H9 (cell line): Measurements from ENCODE around the gene CCL17. TPM values are rescaled to one million over a fixed set of nuclear protein-coding genes. Genes with fewer than 3 reads are reported as not detected.
"Not testable (repeated sequence)": the region's sequence is repeated elsewhere in the genome, so short reads cannot be mapped to it uniquely, and the experiment has no call there.

Source experiments
- DNase-seq: peaks from one replicate; pipeline ENCODE4 v3.0.0-alpha.2; 2017
- H2AFZ ChIP-seq: one replicate; pipeline ENCODE4 v1.6.1; 2013; ENCODE audit warnings: mild to moderate bottlenecking, low read length, control low read depth, moderate library complexity
- H2AK5ac ChIP-seq: 2 replicates; pipeline ENCODE4 v1.6.1; 2013; ENCODE audit warnings: low read length, control low read depth, mixed read lengths; ENCODE audit not compliant: insufficient read length
- H2BK120ac ChIP-seq: one replicate; pipeline ENCODE4 v1.6.1; 2013; ENCODE audit warnings: low read depth, mild to moderate bottlenecking, low read length, control low read depth, inconsistent platforms; ENCODE audit not compliant: poor library complexity, severe bottlenecking
- H2BK12ac ChIP-seq: 2 replicates; pipeline ENCODE4 v1.6.1; 2013; ENCODE audit warnings: low read length, control low read depth, mixed read lengths, low read depth; ENCODE audit not compliant: insufficient read length
- H2BK15ac ChIP-seq: 2 replicates; pipeline ENCODE4 v1.6.1; 2013; ENCODE audit warnings: low read depth, low read length, control low read depth
- H2BK20ac ChIP-seq: one replicate; pipeline ENCODE4 v1.6.1; 2013; ENCODE audit warnings: low read depth, mild to moderate bottlenecking, low read length, control low read depth, inconsistent platforms; ENCODE audit not compliant: poor library complexity, severe bottlenecking
- H2BK5ac ChIP-seq: 2 replicates; pipeline ENCODE4 v1.6.1; 2013; ENCODE audit warnings: low read length, control low read depth, mixed read lengths; ENCODE audit not compliant: insufficient read length
- H3K14ac ChIP-seq: 2 replicates; pipeline ENCODE4 v1.6.1; 2013; ENCODE audit warnings: low read length, control low read depth; ENCODE audit not compliant: insufficient read depth
- H3K18ac ChIP-seq: 2 replicates; pipeline ENCODE4 v1.6.1; 2013; ENCODE audit warnings: low read depth, mild to moderate bottlenecking, mixed read lengths, low read length, control low read depth; ENCODE audit not compliant: insufficient read length
- H3K23ac ChIP-seq: 2 replicates; pipeline ENCODE4 v1.6.1; 2013; ENCODE audit warnings: low read length, control low read depth, mixed read lengths, low read depth; ENCODE audit not compliant: insufficient read length
- H3K23me2 ChIP-seq: 2 replicates; pipeline ENCODE4 v1.6.1; 2013; ENCODE audit warnings: low read depth, mild to moderate bottlenecking, mixed read lengths, low read length, control low read depth; ENCODE audit not compliant: insufficient read length, poor library complexity, severe bottlenecking
- H3K27ac ChIP-seq: 2 replicates; pipeline ENCODE4 v1.5.1; 2013; ENCODE audit warnings: low read length, control low read depth, mixed read lengths, low read depth; ENCODE audit not compliant: insufficient read length
- H3K27me3 ChIP-seq: 2 replicates; pipeline ENCODE4 v1.6.1; 2013; ENCODE audit warnings: low read length, control low read depth, inconsistent platforms; ENCODE audit not compliant: insufficient read depth
- H3K4ac ChIP-seq: 2 replicates; pipeline ENCODE4 v1.6.1; 2013; ENCODE audit warnings: low read depth, mild to moderate bottlenecking, control low read depth, inconsistent platforms, low read length, moderate library complexity
- H3K4me1 ChIP-seq: 2 replicates; pipeline ENCODE4 v1.6.1; 2013; ENCODE audit warnings: low read length, control low read depth, inconsistent platforms; ENCODE audit not compliant: insufficient read depth
- H3K4me2 ChIP-seq: 2 replicates; pipeline ENCODE4 v1.6.1; 2013; ENCODE audit warnings: low read length, control low read depth, mixed read lengths; ENCODE audit not compliant: insufficient read length, insufficient read depth
- H3K56ac ChIP-seq: 2 replicates; pipeline ENCODE4 v1.6.1; 2013; ENCODE audit warnings: low read depth, mild to moderate bottlenecking, mixed read lengths, low read length, control low read depth; ENCODE audit not compliant: insufficient read length
- H3K79me1 ChIP-seq: 2 replicates; pipeline ENCODE4 v1.6.1; 2013; ENCODE audit warnings: low read depth, mild to moderate bottlenecking, moderate library complexity, low read length, control low read depth, inconsistent platforms; ENCODE audit not compliant: insufficient read depth, poor library complexity, severe bottlenecking
- H3K79me2 ChIP-seq: 2 replicates; pipeline ENCODE4 v1.6.1; 2013; ENCODE audit warnings: low read length, control low read depth, inconsistent platforms; ENCODE audit not compliant: insufficient read depth
- H3K9ac ChIP-seq: 2 replicates; pipeline ENCODE4 v1.6.1; 2013; ENCODE audit warnings: low read length, control low read depth, mixed read lengths; ENCODE audit not compliant: insufficient read length; ENCODE audit errors: extremely low read depth
- H3K9me3 ChIP-seq: one replicate; pipeline ENCODE4 v1.6.1; 2013; ENCODE audit warnings: low read depth, low read length, inconsistent platforms; ENCODE audit not compliant: control insufficient read depth
- H3T11ph ChIP-seq: one replicate; pipeline ENCODE4 v1.6.1; 2013; ENCODE audit warnings: mild to moderate bottlenecking, low read length, control low read depth, inconsistent platforms
- H4K20me1 ChIP-seq: one replicate; pipeline ENCODE4 v1.6.1; 2013; ENCODE audit not compliant: control insufficient read depth, insufficient read length, insufficient read depth
- H4K5ac ChIP-seq: 2 replicates; pipeline ENCODE4 v1.6.1; 2013; ENCODE audit warnings: low read depth, mild to moderate bottlenecking, mixed read lengths, low read length, control low read depth; ENCODE audit not compliant: insufficient read length
- H4K8ac ChIP-seq: replicated peaks from 2 replicates; pipeline ENCODE4 v1.6.1; 2013; ENCODE audit warnings: low read length, control low read depth, mixed read lengths, low read depth; ENCODE audit not compliant: insufficient read length
- H4K91ac ChIP-seq: 2 replicates; pipeline ENCODE4 v1.6.1; 2013; ENCODE audit warnings: low read depth, mild to moderate bottlenecking, moderate library complexity, mixed read lengths, low read length, control low read depth; ENCODE audit not compliant: insufficient read length
- H3K27ac Mint-ChIP-seq, 3 experiments: 2 replicates in 2 of 3; 3 replicates in 1 of 3; pipeline ENCODE4 v1.8.0; 2020 to 2021; ENCODE audit warnings: mixed read lengths in 3 of 3, mild to moderate bottlenecking in 1 of 3, moderate library complexity in 1 of 3
- H3K27me3 Mint-ChIP-seq: 2 replicates; pipeline ENCODE4 v1.8.0; 2021; ENCODE audit warnings: low read depth, mild to moderate bottlenecking, moderate library complexity, mixed read lengths
- H3K36me3 Mint-ChIP-seq, 3 experiments: 2 replicates in 2 of 3; 3 replicates in 1 of 3; pipeline ENCODE4 v1.8.0; 2020 to 2021; ENCODE audit warnings: low read depth in 3 of 3, mixed read lengths in 3 of 3; ENCODE audit not compliant: insufficient read depth in 1 of 3
- H3K4me1 Mint-ChIP-seq, 2 experiments: 2 replicates each; pipeline ENCODE4 v1.8.0; 2020; ENCODE audit warnings: mixed read lengths in 2 of 2
- H3K4me3 Mint-ChIP-seq, 2 experiments: 2 replicates in 1 of 2; 3 replicates in 1 of 2; pipeline ENCODE4 v1.8.0; 2020 to 2021; ENCODE audit warnings: mild to moderate bottlenecking in 2 of 2, mixed read lengths in 2 of 2, moderate library complexity in 1 of 2
- H3K9me3 Mint-ChIP-seq, 2 experiments: 2 replicates in 1 of 2; 3 replicates in 1 of 2; pipeline ENCODE4 v1.8.0; 2020; ENCODE audit warnings: mild to moderate bottlenecking in 2 of 2, mixed read lengths in 2 of 2, moderate library complexity in 1 of 2
- CTCF ChIP-seq: fragments of 200-600 bp; sonication (generic); conservative IDR thresholded peaks from 3 replicates; pipeline ENCODE4 v1.8.0; 2021; ENCODE audit warnings: antibody characterized with exemption, mild to moderate bottlenecking
- WGBS: extraction: QIAGEN DNeasy Blood & Tissue Kit; methylation state at CpG from one replicate; pipeline ENCODE4 v1.1.7; 2013; ENCODE audit warnings: missing lambda C conversion rate, low lambda C conversion rate, mixed read lengths; ENCODE audit not compliant: insufficient read length; ENCODE audit errors: extremely low coverage; 5-methylcytosine and 5-hydroxymethylcytosine counted together
- total RNA-seq: library from RNA; stranded (reverse); gene quantifications from 2 replicates; pipeline ENCODE4 v1.2.1, GENCODE V29; 2021

CCL17 gene
- total RNA-seq, 1 experiment from 2014 or later, result not detected

DNA sequence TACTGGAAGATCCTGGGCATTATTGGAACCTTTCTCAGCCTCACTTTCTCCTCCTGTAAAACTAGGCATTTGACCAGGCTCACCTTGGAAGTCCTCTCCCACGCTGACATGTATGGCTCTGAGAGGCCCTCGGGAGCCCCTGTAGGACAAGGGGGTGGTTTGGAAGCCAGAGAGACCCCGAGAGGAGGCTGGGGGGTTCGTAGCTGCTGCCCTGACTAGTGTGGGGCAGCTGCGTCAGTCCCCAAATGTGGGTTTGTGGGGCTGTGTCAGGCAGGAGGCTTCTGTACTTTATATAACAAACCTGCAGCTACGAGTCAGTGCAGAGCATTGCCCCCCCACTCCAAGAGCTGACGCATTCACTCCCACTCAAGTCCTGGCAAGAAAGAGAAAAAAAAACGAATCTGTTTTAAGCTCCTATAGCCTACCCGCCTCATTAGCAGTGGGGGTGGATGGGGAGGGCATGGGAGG lies 30.5 kb upstream of the CCL17 start:
- Histone ChIP-seq H3K4me1 (peaks cover 3% of the 10 kb centered on the region; the same call in 1 of the 2 replicates), H2BK120ac (no peak overlapping the region), H2AFZ (no peak overlapping the region), H3K4me2 (no peak overlapping the region), H4K91ac (no peak overlapping the region), H3T11ph (no peak overlapping the region), H2BK5ac (no peak overlapping the region), H2BK20ac (no peak overlapping the region), H2BK15ac (no peak overlapping the region), H3K9me3 (no peaks in the 10 kb centered on the region), H3K23ac (no peak overlapping the region), H3K79me2 (no peaks in the 10 kb centered on the region), H3K4ac (no peak overlapping the region), H2BK12ac (no peak overlapping the region), H3K18ac (no peak overlapping the region), H3K23me2 (no peaks in the 10 kb centered on the region), H3K14ac (0 out of 2 replicates have a peak overlapping the region, but pooled peaks have one; percentile 73), H3K27ac (no peak overlapping the region), H4K20me1 (no peaks in the 10 kb centered on the region), H2AK5ac (no peak overlapping the region), H3K9ac (no peak overlapping the region), H4K5ac (no peak overlapping the region), H3K79me1 (no peaks in the 10 kb centered on the region), H3K27me3 (no peaks in the 10 kb centered on the region), H4K8ac (no peak overlapping the region), H3K56ac (no peak overlapping the region)
- no peak for DNase-seq
- TF ChIP-seq CTCF, result no peak
- Mint-ChIP-seq H3K27ac (peak overlapping the region in 1 of 3 experiments; percentile 44; a peak in 1 of 7 replicates), H3K27me3 (peaks cover 1% of the 10 kb centered on the region; the same call in 1 of the 2 replicates), H3K4me1 (peaks cover 27 to 34% of the 10 kb centered on the region in 2 experiments), H3K4me3 (no peak overlapping the region), H3K9me3 (no peaks in the 10 kb centered on the region), H3K36me3 (no peaks in the 10 kb centered on the region)
- WGBS, result no CpG with 5 or more reads among the region's 9 CpGs

DNA sequence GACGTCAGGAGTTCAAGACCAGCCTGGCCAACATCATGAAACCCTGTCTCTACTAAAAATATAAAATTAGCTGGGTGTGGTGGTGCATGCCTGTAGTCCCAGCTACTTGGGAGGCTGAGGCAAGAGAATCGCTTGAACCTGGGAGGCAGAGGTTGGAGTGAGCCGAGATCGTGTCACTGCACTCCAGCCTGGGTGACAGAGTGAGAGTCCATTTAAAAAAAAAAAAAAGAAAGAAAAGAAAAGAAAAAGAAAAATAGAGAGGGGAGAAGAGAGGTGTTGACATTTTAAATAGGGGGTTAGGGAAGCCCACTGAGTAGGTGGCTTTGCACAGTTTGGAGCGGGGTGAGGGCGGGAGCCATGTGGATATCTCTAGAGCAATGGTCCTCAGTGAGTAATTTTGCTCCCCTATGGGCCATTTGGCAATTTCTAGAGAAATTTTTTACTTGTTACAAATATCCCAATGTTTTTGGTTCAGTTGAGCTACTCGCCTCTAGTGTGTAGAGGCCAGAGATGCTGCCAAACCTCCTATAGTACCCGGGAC lies 29.6 kb upstream of the CCL17 start:
- H3K36me3 Mint-ChIP-seq, H4K91ac ChIP-seq, H2BK120ac ChIP-seq, H3K9me3 ChIP-seq, H2BK15ac ChIP-seq, H3K4me2 ChIP-seq, H3K4me3 Mint-ChIP-seq, H3K9me3 Mint-ChIP-seq, H2AK5ac ChIP-seq, H2BK12ac ChIP-seq, H2BK20ac ChIP-seq, H3K79me2 ChIP-seq, H3K23ac ChIP-seq, H3K27me3 Mint-ChIP-seq, H3K79me1 ChIP-seq, H3T11ph ChIP-seq, H4K20me1 ChIP-seq, H3K56ac ChIP-seq, DNase-seq, H3K27me3 ChIP-seq, H3K27ac Mint-ChIP-seq, H3K4ac ChIP-seq, H3K27ac ChIP-seq, H2BK5ac ChIP-seq, H2AFZ ChIP-seq, H3K9ac ChIP-seq, H3K18ac ChIP-seq, H3K23me2 ChIP-seq, H3K14ac ChIP-seq, H4K8ac ChIP-seq, H4K5ac ChIP-seq, H3K4me1 ChIP-seq: not testable (repeated sequence)
- H3K4me1 Mint-ChIP-seq, result peaks cover 27 to 34% of the 10 kb centered on the region in 2 experiments
- WGBS, result no CpG with 5 or more reads among the region's 8 CpGs
